ENCODE measurements around the gene DR1.
"Not testable (repeated sequence)": the region's sequence is repeated elsewhere in the genome, so short reads cannot be mapped to it uniquely, and the experiment has no call there.

The DR1 gene

GRCh38 chr1:93339171-93339697 is 6.5 kb upstream of the DR1 start:
- in situ Hi-C loops (cut with HindIII; ENCODE audit: low sequenced_read_pairs), result no loop called here

GRCh38 chr1:93340090-93340489 is 5.6 kb upstream of the DR1 start:
- in situ Hi-C loops (cut with HindIII; ENCODE audit: low sequenced_read_pairs), result no loop called here

GRCh38 chr1:93344484-93344883 is 1.2 kb upstream of the DR1 start:
- in situ Hi-C loops (cut with HindIII; ENCODE audit: low sequenced_read_pairs), result no loop called here

GRCh38 chr1:93344886-93345632 is 648 bp upstream of the DR1 start:
- in situ Hi-C loops (cut with HindIII; ENCODE audit: low sequenced_read_pairs), result no loop called here

GRCh38 chr1:93346421-93346993 is 800 bp downstream of the DR1 start:
- in situ Hi-C loops (cut with HindIII; ENCODE audit: low sequenced_read_pairs), result no loop called here

GRCh38 chr1:93347334-93347899 is 1.7 kb downstream of the DR1 start:
- in situ Hi-C loops (cut with HindIII; ENCODE audit: low sequenced_read_pairs), result no loop called here

- in situ Hi-C loops (cut with HindIII; ENCODE audit: low sequenced_read_pairs), result no loop called here
These were observed 2.5 kb downstream of the DR1 start for GRCh38 chr1:93348104-93348728.

GRCh38 chr1:93349231-93350135 is 3.8 kb downstream of the DR1 start:
- in situ Hi-C loops (cut with HindIII; ENCODE audit: low sequenced_read_pairs), result no loop called here

- in situ Hi-C loops (cut with HindIII; ENCODE audit: low sequenced_read_pairs), result no loop called here
These were observed 4.6 kb downstream of the DR1 start for GRCh38 chr1:93350322-93350721.

GRCh38 chr1:93350875-93351274 is 5.2 kb downstream of the DR1 start:
- in situ Hi-C loops (cut with HindIII; ENCODE audit: low sequenced_read_pairs), result no loop called here

- in situ Hi-C loops (cut with HindIII; ENCODE audit: low sequenced_read_pairs), result not testable (repeated sequence)
These were observed 5.6 kb downstream of the DR1 start for GRCh38 chr1:93351346-93351745.

- in situ Hi-C loops (cut with HindIII; ENCODE audit: low sequenced_read_pairs), result no loop called here
These were observed 6.7 kb downstream of the DR1 start for GRCh38 chr1:93352376-93352775.

- in situ Hi-C loops (cut with HindIII; ENCODE audit: low sequenced_read_pairs), result no loop called here
These were observed 7.6 kb downstream of the DR1 start for GRCh38 chr1:93353286-93353685.

GRCh38 chr1:93354749-93355148 is 9.0 kb downstream of the DR1 start:
- in situ Hi-C loops (cut with HindIII; ENCODE audit: low sequenced_read_pairs), result no loop called here

- in situ Hi-C loops (cut with HindIII; ENCODE audit: low sequenced_read_pairs), result no loop called here
These were observed 11.5 kb downstream of the DR1 start for GRCh38 chr1:93357242-93357641.

GRCh38 chr1:93358293-93358692 is 12.6 kb downstream of the DR1 start:
- in situ Hi-C loops (cut with HindIII; ENCODE audit: low sequenced_read_pairs), result no loop called here

- in situ Hi-C loops (cut with HindIII; ENCODE audit: low sequenced_read_pairs), result no loop called here
These were observed 14.4 kb downstream of the DR1 start for GRCh38 chr1:93360111-93360510.

GRCh38 chr1:93362237-93362636 is 16.5 kb downstream of the DR1 start:
- in situ Hi-C loops (cut with HindIII; ENCODE audit: low sequenced_read_pairs), result no loop called here

GRCh38 chr1:93365813-93366212 is 20.1 kb downstream of the DR1 start:
- in situ Hi-C loops (cut with HindIII; ENCODE audit: low sequenced_read_pairs), result no loop called here

- in situ Hi-C loops (cut with HindIII; ENCODE audit: low sequenced_read_pairs), result no loop called here
These were observed 24.0 kb downstream of the DR1 start for GRCh38 chr1:93369734-93370133.
